Activated B cell treated with CpG ODN at 0.5 μM for 24 hours (primary cell): Measurements from ENCODE around the gene INO80C. TPM values are rescaled to one million over a fixed set of nuclear protein-coding genes. Genes with fewer than 3 reads are reported as not detected.

Experiments used
- ATAC-seq: fragments of 200-7000 bp; cut with Tn5 transposase; one replicate; pipeline ENCODE4 v1.10.0; 2021; ENCODE audit warnings: low read depth, mild to moderate bottlenecking, moderate library complexity
- CTCF ChIA-PET: fragments of 350-600 bp; sonication (Branson Sonifier 250); formaldehyde crosslinking; loops from one replicate; lab custom pipeline; 2021; ENCODE audit warnings: antibody characterized with exemption; lab: Charles Lee
- POLR2A ChIA-PET: fragments of 350-600 bp; sonication (Branson Sonifier 250); formaldehyde crosslinking; loops from one replicate; lab custom pipeline; 2021; ENCODE audit warnings: antibody characterized with exemption; lab: Charles Lee
- DNase-seq: peaks from one replicate; pipeline ENCODE4 v3.0.0; 2022
- H3K27ac Mint-ChIP-seq: one replicate; pipeline ENCODE4 v1.8.0; 2020; ENCODE audit warnings: mixed read lengths
- H3K27me3 Mint-ChIP-seq: one replicate; pipeline ENCODE4 v1.8.0; 2021; ENCODE audit warnings: mixed read lengths
- H3K36me3 Mint-ChIP-seq: one replicate; pipeline ENCODE4 v1.8.0; 2021; ENCODE audit warnings: low read depth, mixed read lengths
- H3K4me1 Mint-ChIP-seq: one replicate; pipeline ENCODE4 v1.8.0; 2021; ENCODE audit warnings: mixed read lengths
- H3K4me3 Mint-ChIP-seq: one replicate; pipeline ENCODE4 v1.8.0; 2020; ENCODE audit warnings: mild to moderate bottlenecking, mixed read lengths
- H3K9me3 Mint-ChIP-seq: one replicate; pipeline ENCODE4 v1.8.0; 2020; ENCODE audit warnings: mixed read lengths
- intact Hi-C: fragments of 100-400 bp; cut with micrococcal nuclease; formaldehyde crosslinking; loops from one replicate; pipeline ENCODE4 v1.15.1; 2024
- total RNA-seq: library from RNA; stranded (reverse); gene quantifications from 2 replicates; pipeline ENCODE4 v1.2.3, GENCODE V29; 2022
- TF ChIP-seq, protein P1 (sequence below): fragments of 200-600 bp; IDR thresholded peaks from one replicate; pipeline ENCODE4 v1.8.0; 2022; ENCODE audit warnings: antibody characterized with exemption, mild to moderate bottlenecking

The INO80C gene
- total RNA-seq, 1 donor from 2014 or later, result 31.6 TPM

DNA sequence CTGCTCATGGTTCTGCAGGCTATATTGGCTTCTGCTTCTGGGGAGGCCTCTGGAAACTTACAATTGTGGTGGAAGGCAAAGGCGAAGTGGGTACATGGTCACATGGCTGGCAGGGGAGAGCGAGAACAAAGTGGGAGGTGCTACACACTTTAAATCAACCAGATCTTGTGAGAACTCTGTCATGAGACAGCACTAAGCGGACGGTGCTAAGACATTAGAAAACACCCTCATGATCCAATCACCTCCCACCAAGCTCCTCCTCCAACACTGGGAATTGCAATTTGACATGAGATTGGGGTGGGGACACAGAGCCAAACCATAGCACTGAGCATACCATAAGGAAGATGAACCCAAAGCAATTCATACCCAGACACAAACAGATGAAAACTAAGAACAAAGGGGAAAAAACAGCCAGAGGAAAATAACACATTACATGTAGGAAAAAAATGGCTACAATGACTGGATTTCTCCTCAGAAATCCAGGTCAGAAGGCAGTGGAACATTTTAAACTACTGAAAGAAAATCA, 31.1 kb upstream of the INO80C start:
- Mint-ChIP-seq H3K4me1 (peaks cover 3% of the 10 kb centered on the region), H3K27ac (no peak overlapping the region), H3K4me3 (no peak overlapping the region), H3K36me3 (no peaks in the 10 kb centered on the region), H3K27me3 (peaks cover 28% of the 10 kb centered on the region), H3K9me3 (peaks cover 12% of the 10 kb centered on the region)
- intact Hi-C loops, result no loop called here
- DNase-seq, result no peak
- CTCF ChIA-PET, result no interaction called here
- POLR2A ChIA-PET, result no interaction called here
- ATAC-seq, result no peak
- TF ChIP-seq, protein P1, sequence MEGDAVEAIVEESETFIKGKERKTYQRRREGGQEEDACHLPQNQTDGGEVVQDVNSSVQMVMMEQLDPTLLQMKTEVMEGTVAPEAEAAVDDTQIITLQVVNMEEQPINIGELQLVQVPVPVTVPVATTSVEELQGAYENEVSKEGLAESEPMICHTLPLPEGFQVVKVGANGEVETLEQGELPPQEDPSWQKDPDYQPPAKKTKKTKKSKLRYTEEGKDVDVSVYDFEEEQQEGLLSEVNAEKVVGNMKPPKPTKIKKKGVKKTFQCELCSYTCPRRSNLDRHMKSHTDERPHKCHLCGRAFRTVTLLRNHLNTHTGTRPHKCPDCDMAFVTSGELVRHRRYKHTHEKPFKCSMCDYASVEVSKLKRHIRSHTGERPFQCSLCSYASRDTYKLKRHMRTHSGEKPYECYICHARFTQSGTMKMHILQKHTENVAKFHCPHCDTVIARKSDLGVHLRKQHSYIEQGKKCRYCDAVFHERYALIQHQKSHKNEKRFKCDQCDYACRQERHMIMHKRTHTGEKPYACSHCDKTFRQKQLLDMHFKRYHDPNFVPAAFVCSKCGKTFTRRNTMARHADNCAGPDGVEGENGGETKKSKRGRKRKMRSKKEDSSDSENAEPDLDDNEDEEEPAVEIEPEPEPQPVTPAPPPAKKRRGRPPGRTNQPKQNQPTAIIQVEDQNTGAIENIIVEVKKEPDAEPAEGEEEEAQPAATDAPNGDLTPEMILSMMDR, result no peak

DNA sequence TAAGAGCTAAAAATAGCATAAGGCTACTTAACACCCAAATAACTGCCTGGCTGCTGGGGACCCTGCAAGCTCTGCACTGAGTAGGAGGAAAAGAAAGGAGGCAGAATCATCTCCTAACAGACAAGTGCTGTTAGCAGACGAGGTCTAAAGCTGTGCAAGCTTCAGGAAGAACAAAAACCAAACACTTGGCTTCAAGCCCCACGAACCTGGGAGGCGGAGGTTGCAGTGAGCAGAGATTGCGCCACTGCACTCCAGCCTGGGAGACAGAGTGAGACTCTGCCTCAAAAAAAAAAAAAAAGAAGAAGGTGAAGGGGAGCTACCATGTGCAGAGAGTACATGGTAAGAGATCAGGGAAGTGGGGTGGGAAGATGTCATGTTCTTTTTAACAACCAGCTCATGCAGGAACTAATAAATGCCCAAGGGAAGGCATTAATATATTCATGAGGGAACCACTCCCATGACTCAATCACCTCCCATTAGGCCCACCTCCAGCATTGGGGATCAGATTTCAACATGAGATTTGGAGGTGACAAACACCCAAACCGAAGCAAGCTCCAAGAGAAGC, 28.8 kb upstream of the INO80C start:
- Mint-ChIP-seq H3K27me3 (peaks cover 30% of the 10 kb centered on the region), H3K36me3 (no peaks in the 10 kb centered on the region)
- CTCF ChIA-PET, result no interaction called here

DNA sequence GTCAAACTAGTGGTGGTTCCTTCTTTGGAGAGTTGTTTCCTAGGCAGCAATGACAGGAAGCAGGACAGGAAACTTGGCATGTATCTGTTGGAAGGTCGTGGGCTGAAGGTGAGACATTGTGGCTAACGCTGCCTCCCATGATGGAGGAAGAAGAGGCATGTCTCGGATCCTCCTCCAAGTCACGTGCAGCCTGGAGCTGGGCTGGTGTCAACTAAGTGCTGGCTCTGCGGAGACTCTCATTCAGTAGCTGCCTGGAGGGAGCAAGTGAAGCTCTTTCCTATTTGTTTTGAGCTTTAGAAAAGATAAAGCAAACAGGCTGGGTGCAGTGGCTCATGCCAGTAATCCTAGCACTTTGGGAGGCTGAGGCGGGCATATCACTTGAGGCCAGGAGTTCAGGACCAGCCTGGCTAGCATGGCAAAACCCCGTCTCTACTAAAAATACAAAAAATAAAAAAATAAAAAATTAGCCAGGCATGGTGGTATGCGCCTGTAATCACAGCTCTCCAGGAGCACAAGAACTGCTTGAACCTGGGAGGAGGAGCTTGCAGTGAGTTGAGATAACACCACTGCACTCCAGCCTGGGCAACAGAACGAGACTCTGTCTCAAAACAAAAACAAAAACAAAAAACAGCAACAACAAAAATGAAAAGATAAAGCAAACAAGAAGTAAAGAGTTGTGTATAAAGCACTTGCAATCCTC, 28.2 kb upstream of the INO80C start:
- Mint-ChIP-seq H3K27ac (no peak overlapping the region), H3K4me3 (no peak overlapping the region)

More for the DNA sequence above, 28.8 kb upstream of the INO80C start:
- no peak overlapping the region for H3K4me3 Mint-ChIP-seq
- ATAC-seq (no peak), DNase-seq (no peak)
- H3K4me1 Mint-ChIP-seq, result peaks cover 3% of the 10 kb centered on the region
- POLR2A ChIA-PET, result interaction anchor here (0.6 kb wide), 1 partner anchor 286 kb away, joined by 5 read pairs; the partner anchor contains the start of gene ZNF397
- no peak overlapping the region for H3K27ac Mint-ChIP-seq
- peaks cover 12% of the 10 kb centered on the region for H3K9me3 Mint-ChIP-seq
- TF ChIP-seq, protein P1, result no peak
- intact Hi-C loops, result no loop called here

DNA sequence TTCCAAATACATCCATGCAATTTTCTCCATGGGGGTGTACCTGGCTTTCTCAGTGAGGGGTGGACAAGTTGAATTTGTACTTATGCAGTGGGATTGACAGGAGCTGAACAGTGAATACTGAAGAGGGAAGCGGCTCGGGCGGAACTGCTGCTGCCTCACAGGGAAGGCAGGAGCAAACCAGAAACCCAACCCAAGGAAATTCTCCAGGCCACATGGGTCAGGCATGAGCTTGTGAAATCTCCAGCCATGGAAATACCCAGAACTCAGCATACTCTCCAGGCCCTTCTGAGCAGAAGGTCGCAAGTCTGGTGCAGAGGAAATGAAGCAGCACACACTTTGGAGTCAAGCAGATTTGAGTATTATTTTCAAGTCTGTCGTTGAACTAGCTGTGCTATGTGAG, 26.5 kb upstream of the INO80C start:
- ChIA-PET POLR2A (interaction anchor here (1.0 kb wide), 1 partner anchor 12 kb away, joined by 3 read pairs; no protein-coding TSS in a partner anchor), CTCF (no interaction called here)
- H3K27ac Mint-ChIP-seq, result no peak overlapping the region
- intact Hi-C loops, result no loop called here
- peaks cover 26% of the 10 kb centered on the region for H3K27me3 Mint-ChIP-seq
- no peaks in the 10 kb centered on the region for H3K36me3 Mint-ChIP-seq
- DNase-seq (no peak), ATAC-seq (no peak)
- H3K4me3 Mint-ChIP-seq, result no peak overlapping the region
- no peaks in the 10 kb centered on the region for H3K9me3 Mint-ChIP-seq
- H3K4me1 Mint-ChIP-seq, result peaks cover 3% of the 10 kb centered on the region
- TF ChIP-seq, protein P1, result no peak

More for the DNA sequence above, 28.2 kb upstream of the INO80C start:
- DNase-seq (no peak), ATAC-seq (no peak)
- POLR2A ChIA-PET, result interaction anchor here (0.6 kb wide), 1 partner anchor 285 kb away, joined by 5 read pairs; the partner anchor contains the start of gene ZNF397
- intact Hi-C loops, result no loop called here
- CTCF ChIA-PET, result no interaction called here
- peaks cover 11% of the 10 kb centered on the region for H3K9me3 Mint-ChIP-seq
- H3K4me1 Mint-ChIP-seq, result peaks cover 3% of the 10 kb centered on the region
- peaks cover 28% of the 10 kb centered on the region for H3K27me3 Mint-ChIP-seq
- TF ChIP-seq, protein P1, result no peak
- no peaks in the 10 kb centered on the region for H3K36me3 Mint-ChIP-seq
